HepG2 (cell line): Measurements from ENCODE around the gene MOG. TPM values are rescaled to one million over a fixed set of nuclear protein-coding genes. Genes with fewer than 3 reads are reported as not detected.
A peak's percentile ranks its signal among the peaks of the same experiment; 100 is the strongest.

Source experiments
- ATAC-seq: fragments of 200-7000 bp; cut with Tn5 transposase; 3 replicates; pipeline ENCODE4 v1.9.1; 2020; ENCODE audit warnings: mild to moderate bottlenecking, moderate library complexity
- BruUV-seq: library from RNA; stranded (reverse); fragments of 400-500 nt; replicated peaks from 2 replicates; lab custom pipeline; 2021; lab: Mats Ljungman, UMichigan
- CTCF ChIA-PET: fragments of 300-600 bp; formaldehyde crosslinking; extraction: SDS; loops from one replicate; lab custom pipeline; 2021; ENCODE audit warnings: low total read pairs, inconsistent platforms, low intra/inter-chr PET ratio; lab: Yijun Ruan, JAX
- POLR2A ChIA-PET: fragments of 350-600 bp; sonication (Branson Sonifier 250); formaldehyde crosslinking; loops from one replicate; lab custom pipeline; 2020; ENCODE audit warnings: antibody characterized with exemption, inconsistent platforms; lab: Yijun Ruan, JAX
- DNase-seq: peaks from one replicate; pipeline ENCODE4 v3.0.0-alpha.2; 2015; ENCODE audit warnings: low spot score
- FAIRE-seq: peaks from 3 replicates; lab custom pipeline; 2011; peaks lifted over from hg19 to GRCh38; lab: Jason Lieb, UNC
- H2AFZ ChIP-seq: one replicate; pipeline ENCODE4 v1.6.1; 2011; ENCODE audit warnings: low read length, inconsistent platforms
- H3K27ac ChIP-seq: fragments of 300-600 bp; 3 replicates; pipeline ENCODE4 v1.8.0; 2011; ENCODE audit warnings: mixed run types, mild to moderate bottlenecking, mixed read lengths, low read length, inconsistent platforms; ENCODE audit not compliant: insufficient read depth; ENCODE audit errors: extremely low read length
- H3K27me3 ChIP-seq, 2 experiments: fragments of 200-600 bp in 1 of 2; 2 replicates in 1 of 2; 3 replicates in 1 of 2; pipeline versions ENCODE4 v1.6.0 to v1.8.0; 2011; ENCODE audit warnings: low read length in 2 of 2, mild to moderate bottlenecking in 2 of 2, moderate library complexity in 2 of 2, inconsistent platforms in 1 of 2; ENCODE audit not compliant: insufficient read depth in 2 of 2, control insufficient read depth in 1 of 2
- H3K36me3 ChIP-seq, 2 experiments: fragments of 200-600 bp in 1 of 2; replicated peaks in 1 of 2; 2 replicates in 1 of 2; 3 replicates in 1 of 2; pipeline versions ENCODE4 v1.5.1 to v1.8.0; 2011; ENCODE audit warnings: low read length in 2 of 2, inconsistent platforms in 1 of 2; ENCODE audit not compliant: insufficient read depth in 2 of 2, control insufficient read depth in 1 of 2
- H3K4me1 ChIP-seq: 2 replicates; pipeline ENCODE4 v1.5.1; 2012; ENCODE audit warnings: low read length, inconsistent platforms; ENCODE audit not compliant: insufficient read depth
- H3K4me2 ChIP-seq: 2 replicates; pipeline ENCODE4 v1.6.0; 2011; ENCODE audit warnings: low read depth, low read length, inconsistent platforms
- H3K4me3 ChIP-seq, 3 experiments: fragments of 200-600 bp in 1 of 3; sonication (generic), shearing (Covaris generic) in 1 of 3; replicated peaks in 1 of 3; 2 replicates each; pipeline ENCODE4 v1.5.1; 2011 to 2016; ENCODE audit warnings: low read length in 3 of 3, inconsistent platforms in 2 of 3, low read depth in 2 of 3, mild to moderate bottlenecking in 2 of 3, control low read depth in 1 of 3, mixed read lengths in 1 of 3; ENCODE audit not compliant: insufficient read depth in 1 of 3
- H3K79me2 ChIP-seq: one replicate; pipeline ENCODE4 v1.6.1; 2011; ENCODE audit warnings: low read length, inconsistent platforms; ENCODE audit not compliant: insufficient read depth
- H3K9ac ChIP-seq: 2 replicates; pipeline ENCODE4 v1.6.0; 2011; ENCODE audit warnings: mild to moderate bottlenecking, low read depth, low read length, inconsistent platforms; ENCODE audit not compliant: insufficient read depth
- H3K9me3 ChIP-seq: 2 replicates; pipeline ENCODE4 v1.5.1; 2012; ENCODE audit warnings: mild to moderate bottlenecking, low read length
- H4K20me1 ChIP-seq: 2 replicates; pipeline ENCODE4 v1.6.0; 2011; ENCODE audit warnings: inconsistent platforms, mild to moderate bottlenecking, low read length, moderate library complexity; ENCODE audit not compliant: insufficient read depth
- CHCHD3 ChIP-seq: sonication (generic); formaldehyde crosslinking; IDR thresholded peaks from 2 replicates; pipeline ENCODE4 v1.8.0; 2022; ENCODE audit warnings: mild to moderate bottlenecking, missing genetic modification reagents, moderate library complexity
- CTCF ChIP-seq: sonication (generic); formaldehyde crosslinking; IDR thresholded peaks from 2 replicates; pipeline ENCODE4 v1.5.0; 2020; ENCODE audit warnings: mild to moderate bottlenecking, missing genetic modification reagents, moderate library complexity
- PRPF4 ChIP-seq: fragments of 200-400 bp; formaldehyde crosslinking; IDR thresholded peaks from 2 replicates; pipeline ENCODE4 v1.6.1; 2016; ENCODE audit warnings: low read length, low read depth; ENCODE audit not compliant: poor library complexity, severe bottlenecking
- RFXAP ChIP-seq: sonication (generic); formaldehyde crosslinking; IDR thresholded peaks from 2 replicates; pipeline ENCODE4 v1.4.0; 2020; ENCODE audit warnings: missing genetic modification reagents, borderline replicate concordance
- SNAPC4 ChIP-seq: sonication (generic); formaldehyde crosslinking; IDR thresholded peaks from 2 replicates; pipeline ENCODE4 v1.4.0; 2020; ENCODE audit warnings: mild to moderate bottlenecking, missing genetic modification reagents
- TFDP1 ChIP-seq: IDR thresholded peaks from 2 replicates; pipeline ENCODE4 v1.6.1; 2016; ENCODE audit warnings: missing compliant biosample characterization, missing genetic modification reagents, borderline replicate concordance
- TP53 ChIP-seq: sonication (generic); formaldehyde crosslinking; conservative IDR thresholded peaks from 2 replicates; pipeline ENCODE4 v1.4.0; 2020; ENCODE audit warnings: missing genetic modification reagents
- WGBS: methylation state at CpG from one replicate; pipeline ENCODE4 v1.1.6; 2017; ENCODE audit warnings: low lambda C conversion rate; 5-methylcytosine and 5-hydroxymethylcytosine counted together
- in situ Hi-C: cut with HindIII; loops from 2 replicates; pipeline ENCODE4 v1.10.0; 2017; ENCODE audit warnings: low pct_unique_long_range_greater_than_20kb; ENCODE audit not compliant: extremely low pct_ligation_motif_present
- intact Hi-C: fragments of 100-400 bp; cut with micrococcal nuclease; formaldehyde crosslinking; loops from one replicate; pipeline ENCODE4 v1.10.0; 2022; ENCODE audit not compliant: unreplicated experiment
- polyA plus RNA-seq, 8 experiments: library from polyadenylated mRNA; depleted of rRNA in 3 of 8; stranded (reverse) in 7 of 8; unstranded in 1 of 8; fragments of >200 nt; fragmentation: Illumina TruSeq in 4 of 8; extraction: Trizol in 4 of 8; gene quantifications; 2 replicates each; pipeline versions ENCODE4 v1.2.1 to v1.2.3, GENCODE V29; 2011 to 2016; ENCODE audit warnings: low read depth in 4 of 8, missing spikeins in 1 of 8, mixed read lengths in 1 of 8; ENCODE audit not compliant: insufficient read depth in 1 of 8
- total RNA-seq, 5 experiments: library from RNA; depleted of rRNA; stranded (reverse); fragments of >200 nt; fragmentation: Illumina TruSeq; extraction: Trizol; gene quantifications; 2 replicates each; pipeline ENCODE4 v1.2.3, GENCODE V29; 2016; ENCODE audit warnings: low read depth in 1 of 5

The MOG gene
- total and polyA plus RNA-seq, 2 of the 13 experiments (the other 11 are each of a cell fraction or from before 2014, with no cell fraction given): not detected

GRCh38 chr6:29652198-29652584, 4.7 kb upstream of the MOG start (continued):
- no peak for TF ChIP-seq SNAPC4 (CRISPR knock-in tag)
- no peak for TF ChIP-seq TFDP1
- TF ChIP-seq, all 625 proteins: peak for 0

GRCh38 chr6:29653452-29654038, 3.3 kb upstream of the MOG start:
- ChIA-PET CTCF (no interaction called here), POLR2A (no interaction called here)
- Histone ChIP-seq H3K4me3 (no peak overlapping the region), H3K27ac (no peak overlapping the region), H3K4me2 (no peak overlapping the region), H2AFZ (no peak overlapping the region), H3K79me2 (no peaks in the 10 kb centered on the region), H4K20me1 (no peaks in the 10 kb centered on the region), H3K9ac (no peak overlapping the region), H3K36me3 (no peaks in the 10 kb centered on the region), H3K27me3 (peaks cover 0 to 16% of the 10 kb centered on the region in 2 experiments; a peak in 1 of 5 replicates), H3K4me1 (peaks cover 6% of the 10 kb centered on the region; the same call in 1 of the 2 replicates), H3K9me3 (no peaks in the 10 kb centered on the region)
- in situ Hi-C loops: no loop called here
- BruUV-seq: no TSS peak
- intact Hi-C loops: loop anchor here (5.0 kb wide), 2 partner anchors 34 to 184 kb away; no protein-coding TSS in a partner anchor
- peak; percentile 69 for DNase-seq
- TF ChIP-seq TP53 (CRISPR knock-in tag) (no peak), PRPF4 (no peak), RFXAP (CRISPR knock-in tag) (peak; percentile 40; the same call in 1 of the 2 replicates), CTCF (CRISPR knock-in tag) (peak; percentile 66), CHCHD3 (CRISPR knock-in tag) (no peak)
- 9% methylated on average over 8 of the region's 8 CpGs for WGBS
- peak; percentile 56 for FAIRE-seq
- ATAC-seq: no peak; the same call in 2 of the 3 replicates
